ENCODE measurements around the gene SH3RF3.

The SH3RF3 gene

GRCh38 chr2:109200616-109201464 is 71.8 kb downstream of the SH3RF3 start:
- WGBS (ENCODE audit: insufficient coverage): 92% methylated on average over 11 of the region's 14 CpGs

GRCh38 chr2:109201465-109202327 is 72.7 kb downstream of the SH3RF3 start:
- H3K4me1 ChIP-seq (ENCODE audit: control extremely low read depth in 1 of 4, control insufficient read depth in 4 of 4, insufficient read depth in 4 of 4, low read length in 3 of 4): no peaks in the 10 kb centered on the region
- no peaks in the 10 kb centered on the region for H3K36me3 ChIP-seq (ENCODE audit: control insufficient read depth in 4 of 4, insufficient read depth in 4 of 4, low read length in 3 of 4)
- no peak overlapping the region for H3K27ac ChIP-seq (ENCODE audit: insufficient read depth in 1 of 2, low read depth in 1 of 2, low read length in 2 of 2, poor library complexity in 1 of 2, severe bottlenecking in 2 of 2)
- no peaks in the 10 kb centered on the region for H3K9me3 ChIP-seq (ENCODE audit: control extremely low read depth in 1 of 5, control insufficient read depth in 4 of 5, insufficient read depth in 2 of 5, low read depth in 1 of 5, low read length in 4 of 5)
- CTCF ChIA-PET: no interaction called here
- H3K4me3 ChIP-seq (ENCODE audit: control insufficient read depth in 1 of 7, extremely low read depth in 1 of 7, insufficient read depth in 4 of 7, low read depth in 2 of 7, low read length in 6 of 7): no peak overlapping the region
- no peak for DNase-seq
- POLR2A ChIA-PET: no interaction called here
- H3K27me3 ChIP-seq (replicated peaks in 2 of 5; ENCODE audit: control insufficient read depth in 4 of 5, insufficient read depth in 5 of 5, low read length in 4 of 5): peaks cover 0 to 9% (median 2%) of the 10 kb centered on the region in 5 experiments
- 92% methylated on average over 18 of the region's 21 CpGs for WGBS (ENCODE audit: insufficient coverage)

More at GRCh38 chr2:109200616-109201464, 71.8 kb downstream of the SH3RF3 start:
- Histone ChIP-seq H3K36me3 (ENCODE audit: control insufficient read depth in 4 of 4, insufficient read depth in 4 of 4, low read length in 3 of 4) (no peaks in the 10 kb centered on the region), H3K27ac (ENCODE audit: insufficient read depth in 1 of 2, low read depth in 1 of 2, low read length in 2 of 2, poor library complexity in 1 of 2, severe bottlenecking in 2 of 2) (no peak overlapping the region), H3K27me3 (replicated peaks in 2 of 5; ENCODE audit: control insufficient read depth in 4 of 5, insufficient read depth in 5 of 5, low read length in 4 of 5) (peaks cover 0 to 7% (median 2%) of the 10 kb centered on the region in 5 experiments), H3K4me3 (ENCODE audit: control insufficient read depth in 1 of 7, extremely low read depth in 1 of 7, insufficient read depth in 4 of 7, low read depth in 2 of 7, low read length in 6 of 7) (no peak overlapping the region), H3K9me3 (ENCODE audit: control extremely low read depth in 1 of 5, control insufficient read depth in 4 of 5, insufficient read depth in 2 of 5, low read depth in 1 of 5, low read length in 4 of 5) (no peaks in the 10 kb centered on the region), H3K4me1 (ENCODE audit: control extremely low read depth in 1 of 4, control insufficient read depth in 4 of 4, insufficient read depth in 4 of 4, low read length in 3 of 4) (no peaks in the 10 kb centered on the region)
- ChIA-PET CTCF (no interaction called here), POLR2A (no interaction called here)
- no peak for DNase-seq

GRCh38 chr2:109202486-109202885 is 73.5 kb downstream of the SH3RF3 start:
- 100% methylated on average over 3 of the region's 9 CpGs for WGBS (ENCODE audit: insufficient coverage)
- ChIA-PET CTCF (no interaction called here), POLR2A (no interaction called here)
- no peak overlapping the region for H3K27ac ChIP-seq (ENCODE audit: insufficient read depth in 1 of 2, low read depth in 1 of 2, low read length in 2 of 2, poor library complexity in 1 of 2, severe bottlenecking in 2 of 2)
- H3K4me3 ChIP-seq (ENCODE audit: control insufficient read depth in 1 of 7, extremely low read depth in 1 of 7, insufficient read depth in 4 of 7, low read depth in 2 of 7, low read length in 6 of 7): no peak overlapping the region
- H3K4me1 ChIP-seq (ENCODE audit: control extremely low read depth in 1 of 4, control insufficient read depth in 4 of 4, insufficient read depth in 4 of 4, low read length in 3 of 4): no peaks in the 10 kb centered on the region
- H3K9me3 ChIP-seq (ENCODE audit: control extremely low read depth in 1 of 5, control insufficient read depth in 4 of 5, insufficient read depth in 2 of 5, low read depth in 1 of 5, low read length in 4 of 5): no peaks in the 10 kb centered on the region
- no peak for DNase-seq
- H3K27me3 ChIP-seq (replicated peaks in 2 of 5; ENCODE audit: control insufficient read depth in 4 of 5, insufficient read depth in 5 of 5, low read length in 4 of 5): peaks cover 0 to 12% (median 2%) of the 10 kb centered on the region in 5 experiments
- no peaks in the 10 kb centered on the region for H3K36me3 ChIP-seq (ENCODE audit: control insufficient read depth in 4 of 4, insufficient read depth in 4 of 4, low read length in 3 of 4)

GRCh38 chr2:109203246-109204011 is 74.4 kb downstream of the SH3RF3 start:
- DNase-seq: no peak

GRCh38 chr2:109204412-109204811 is 75.4 kb downstream of the SH3RF3 start:
- Histone ChIP-seq H3K9me3 (ENCODE audit: control extremely low read depth in 1 of 5, control insufficient read depth in 4 of 5, insufficient read depth in 2 of 5, low read depth in 1 of 5, low read length in 4 of 5) (peaks cover 0 to 6% (median 3%) of the 10 kb centered on the region in 5 experiments), H3K27me3 (replicated peaks in 2 of 5; ENCODE audit: control insufficient read depth in 4 of 5, insufficient read depth in 5 of 5, low read length in 4 of 5) (peaks cover 0 to 28% (median 4%) of the 10 kb centered on the region in 5 experiments), H3K36me3 (ENCODE audit: control insufficient read depth in 4 of 4, insufficient read depth in 4 of 4, low read length in 3 of 4) (no peaks in the 10 kb centered on the region), H3K27ac (ENCODE audit: insufficient read depth in 1 of 2, low read depth in 1 of 2, low read length in 2 of 2, poor library complexity in 1 of 2, severe bottlenecking in 2 of 2) (no peak overlapping the region), H3K4me3 (ENCODE audit: control insufficient read depth in 1 of 7, extremely low read depth in 1 of 7, insufficient read depth in 4 of 7, low read depth in 2 of 7, low read length in 6 of 7) (no peak overlapping the region), H3K4me1 (ENCODE audit: control extremely low read depth in 1 of 4, control insufficient read depth in 4 of 4, insufficient read depth in 4 of 4, low read length in 3 of 4) (no peaks in the 10 kb centered on the region)
- WGBS (ENCODE audit: insufficient coverage): 100% methylated on average over 3 of the region's 3 CpGs
- POLR2A ChIA-PET: no interaction called here
- no peak for DNase-seq
- CTCF ChIA-PET: no interaction called here

More at GRCh38 chr2:109203246-109204011, 74.4 kb downstream of the SH3RF3 start:
- Histone ChIP-seq H3K4me1 (ENCODE audit: control extremely low read depth in 1 of 4, control insufficient read depth in 4 of 4, insufficient read depth in 4 of 4, low read length in 3 of 4) (no peaks in the 10 kb centered on the region), H3K4me3 (ENCODE audit: control insufficient read depth in 1 of 7, extremely low read depth in 1 of 7, insufficient read depth in 4 of 7, low read depth in 2 of 7, low read length in 6 of 7) (no peak overlapping the region), H3K27ac (ENCODE audit: insufficient read depth in 1 of 2, low read depth in 1 of 2, low read length in 2 of 2, poor library complexity in 1 of 2, severe bottlenecking in 2 of 2) (no peak overlapping the region), H3K27me3 (replicated peaks in 2 of 5; ENCODE audit: control insufficient read depth in 4 of 5, insufficient read depth in 5 of 5, low read length in 4 of 5) (peaks cover 0 to 20% (median 4%) of the 10 kb centered on the region in 5 experiments), H3K9me3 (ENCODE audit: control extremely low read depth in 1 of 5, control insufficient read depth in 4 of 5, insufficient read depth in 2 of 5, low read depth in 1 of 5, low read length in 4 of 5) (peaks cover 0 to 4% (median 2%) of the 10 kb centered on the region in 5 experiments), H3K36me3 (ENCODE audit: control insufficient read depth in 4 of 4, insufficient read depth in 4 of 4, low read length in 3 of 4) (no peaks in the 10 kb centered on the region)
- CTCF ChIA-PET: no interaction called here
- POLR2A ChIA-PET: no interaction called here
- WGBS (ENCODE audit: insufficient coverage): 94% methylated on average over 17 of the region's 22 CpGs

GRCh38 chr2:109205447-109205846 is 76.4 kb downstream of the SH3RF3 start:
- 92% methylated on average over 5 of the region's 6 CpGs for WGBS (ENCODE audit: insufficient coverage)
- CTCF ChIA-PET: no interaction called here
- H3K36me3 ChIP-seq (ENCODE audit: control insufficient read depth in 4 of 4, insufficient read depth in 4 of 4, low read length in 3 of 4): no peaks in the 10 kb centered on the region
- no peak overlapping the region for H3K4me3 ChIP-seq (ENCODE audit: control insufficient read depth in 1 of 7, extremely low read depth in 1 of 7, insufficient read depth in 4 of 7, low read depth in 2 of 7, low read length in 6 of 7)
- DNase-seq: no peak
- no peak overlapping the region for H3K27ac ChIP-seq (ENCODE audit: insufficient read depth in 1 of 2, low read depth in 1 of 2, low read length in 2 of 2, poor library complexity in 1 of 2, severe bottlenecking in 2 of 2)
- peaks cover 0 to 32% (median 4%) of the 10 kb centered on the region in 5 experiments for H3K27me3 ChIP-seq (replicated peaks in 2 of 5; ENCODE audit: control insufficient read depth in 4 of 5, insufficient read depth in 5 of 5, low read length in 4 of 5)
- no peaks in the 10 kb centered on the region for H3K4me1 ChIP-seq (ENCODE audit: control extremely low read depth in 1 of 4, control insufficient read depth in 4 of 4, insufficient read depth in 4 of 4, low read length in 3 of 4)
- POLR2A ChIA-PET: no interaction called here
- peaks cover 0 to 6% (median 3%) of the 10 kb centered on the region in 5 experiments for H3K9me3 ChIP-seq (ENCODE audit: control extremely low read depth in 1 of 5, control insufficient read depth in 4 of 5, insufficient read depth in 2 of 5, low read depth in 1 of 5, low read length in 4 of 5)

All from common myeloid progenitor, CD34-positive (primary cell).